ENCODE results near the gene OGFOD2. TPM values are rescaled to one million over a fixed set of nuclear protein-coding genes. Genes with fewer than 3 reads are reported as not detected.

Gene OGFOD2
- total and polyA plus RNA-seq, 2 donors (not counting 1 experiment from before 2014, with no cell fraction given), result 26.7 to 99.3 TPM

- Histone ChIP-seq H3K4me1 (ENCODE audit: control insufficient read depth in 2 of 2, insufficient read depth in 2 of 2, low read length in 2 of 2) (no peaks in the 10 kb centered on the region), H3K79me2 (ENCODE audit: control insufficient read depth, insufficient read depth, low read length) (no peaks in the 10 kb centered on the region), H3K27me3 (replicated peaks in 1 of 4; ENCODE audit: control extremely low read depth in 1 of 4, control insufficient read depth in 3 of 4, insufficient read depth in 4 of 4, low read length in 3 of 4) (no peaks in the 10 kb centered on the region), H3K27ac (ENCODE audit: low read length in 2 of 2) (no peak overlapping the region), H3K4me2 (replicated peaks; ENCODE audit: low read depth, low read length, poor library complexity, severe bottlenecking) (no peak overlapping the region), H3K9me3 (ENCODE audit: control extremely low read depth in 1 of 3, control insufficient read depth in 2 of 3, insufficient read depth in 1 of 3, low read length in 2 of 3) (no peaks in the 10 kb centered on the region), H3K36me3 (replicated peaks in 1 of 2; ENCODE audit: control extremely low read depth in 1 of 2, control insufficient read depth in 1 of 2, extremely low read depth in 1 of 2, insufficient read depth in 2 of 2, low read length in 1 of 2) (no peaks in the 10 kb centered on the region), H2AFZ (ENCODE audit: insufficient read depth, low read depth, low read length, poor library complexity, severe bottlenecking) (no peak overlapping the region), H4K20me1 (ENCODE audit: control insufficient read depth, insufficient read depth, low read length, poor library complexity, severe bottlenecking) (no peaks in the 10 kb centered on the region), H3K9ac (ENCODE audit: low read length) (no peak overlapping the region), H3K4me3 (ENCODE audit: control extremely low read depth in 1 of 5, extremely low read depth in 1 of 5, insufficient read depth in 1 of 5, low read depth in 2 of 5, low read length in 4 of 5) (no peak overlapping the region)
- no peaks in the 10 kb centered on the region for H3K9me3 Mint-ChIP-seq (ENCODE audit: insufficient read depth)
- TF ChIP-seq EZH2 (IDR thresholded peaks at IDR 0.05; ENCODE audit: borderline replicate concordance, insufficient read depth, low read depth, low read length, poor library complexity, severe bottlenecking), result no peak
- TF ChIP-seq CTCF (IDR thresholded peaks at IDR 0.05), result no peak
- ATAC-seq (ENCODE audit: low read depth), result no peak
- WGBS (ENCODE audit: insufficient coverage), result 96% methylated on average over 13 of the region's 13 CpGs
- H3K4me3 Mint-ChIP-seq, result no peak overlapping the region
- peaks cover 2% of the 10 kb centered on the region for H3K4me1 Mint-ChIP-seq
- POLR2A ChIA-PET, result no interaction called here
- intact Hi-C loops (cut with micrococcal nuclease), result no loop called here
- no peaks in the 10 kb centered on the region for H3K27me3 Mint-ChIP-seq
- CTCF ChIA-PET, result no interaction called here
- no peak overlapping the region for H3K27ac Mint-ChIP-seq
- no peak for DNase-seq
Observed at GRCh38 chr12:122990561-122990960, 15.5 kb downstream of the OGFOD2 start.

GRCh38 chr12:122990961-122991622 is 16.0 kb downstream of the OGFOD2 start:
- WGBS (ENCODE audit: insufficient coverage), result 90% methylated on average over 13 of the region's 13 CpGs
- no peak for ATAC-seq (ENCODE audit: low read depth)
- no peaks in the 10 kb centered on the region for H3K9me3 Mint-ChIP-seq (ENCODE audit: insufficient read depth)

More at GRCh38 chr12:122990961-122991622, 16.0 kb downstream of the OGFOD2 start:
- H2AFZ ChIP-seq (ENCODE audit: insufficient read depth, low read depth, low read length, poor library complexity, severe bottlenecking), result no peak overlapping the region
- H3K9ac ChIP-seq (ENCODE audit: low read length), result no peak overlapping the region
- no peak overlapping the region for H3K4me3 ChIP-seq (ENCODE audit: control extremely low read depth in 1 of 5, extremely low read depth in 1 of 5, insufficient read depth in 1 of 5, low read depth in 2 of 5, low read length in 4 of 5)
- no peak for TF ChIP-seq CTCF (IDR thresholded peaks at IDR 0.05)
- TF ChIP-seq EZH2 (IDR thresholded peaks at IDR 0.05; ENCODE audit: borderline replicate concordance, insufficient read depth, low read depth, low read length, poor library complexity, severe bottlenecking), result no peak
- no peak overlapping the region for H3K4me3 Mint-ChIP-seq
- no peak overlapping the region for H3K27ac ChIP-seq (ENCODE audit: low read length in 2 of 2)
- ChIA-PET POLR2A (no interaction called here), CTCF (no interaction called here)
- no peaks in the 10 kb centered on the region for H3K36me3 ChIP-seq (replicated peaks in 1 of 2; ENCODE audit: control extremely low read depth in 1 of 2, control insufficient read depth in 1 of 2, extremely low read depth in 1 of 2, insufficient read depth in 2 of 2, low read length in 1 of 2)
- no peaks in the 10 kb centered on the region for H3K27me3 ChIP-seq (replicated peaks in 1 of 4; ENCODE audit: control extremely low read depth in 1 of 4, control insufficient read depth in 3 of 4, insufficient read depth in 4 of 4, low read length in 3 of 4)
- H3K79me2 ChIP-seq (ENCODE audit: control insufficient read depth, insufficient read depth, low read length), result no peaks in the 10 kb centered on the region
- intact Hi-C loops (cut with micrococcal nuclease), result no loop called here
- H3K27ac Mint-ChIP-seq, result no peak overlapping the region
- H3K9me3 ChIP-seq (ENCODE audit: control extremely low read depth in 1 of 3, control insufficient read depth in 2 of 3, insufficient read depth in 1 of 3, low read length in 2 of 3), result no peaks in the 10 kb centered on the region
- no peaks in the 10 kb centered on the region for H3K4me1 ChIP-seq (ENCODE audit: control insufficient read depth in 2 of 2, insufficient read depth in 2 of 2, low read length in 2 of 2)
- H4K20me1 ChIP-seq (ENCODE audit: control insufficient read depth, insufficient read depth, low read length, poor library complexity, severe bottlenecking), result no peaks in the 10 kb centered on the region
- DNase-seq, result no peak
- no peak overlapping the region for H3K4me2 ChIP-seq (replicated peaks; ENCODE audit: low read depth, low read length, poor library complexity, severe bottlenecking)
- peaks cover 2% of the 10 kb centered on the region for H3K4me1 Mint-ChIP-seq
- no peaks in the 10 kb centered on the region for H3K27me3 Mint-ChIP-seq
